Smooth muscle cell of the brain vasculature (primary cell): ENCODE results near the gene ANXA11.

Experiments used
- DNase-seq: peaks from one replicate; pipeline ENCODE4 v3.0.0-alpha.2; 2012; ENCODE audit warnings: low read depth, low spot score

The ANXA11 gene

DNA sequence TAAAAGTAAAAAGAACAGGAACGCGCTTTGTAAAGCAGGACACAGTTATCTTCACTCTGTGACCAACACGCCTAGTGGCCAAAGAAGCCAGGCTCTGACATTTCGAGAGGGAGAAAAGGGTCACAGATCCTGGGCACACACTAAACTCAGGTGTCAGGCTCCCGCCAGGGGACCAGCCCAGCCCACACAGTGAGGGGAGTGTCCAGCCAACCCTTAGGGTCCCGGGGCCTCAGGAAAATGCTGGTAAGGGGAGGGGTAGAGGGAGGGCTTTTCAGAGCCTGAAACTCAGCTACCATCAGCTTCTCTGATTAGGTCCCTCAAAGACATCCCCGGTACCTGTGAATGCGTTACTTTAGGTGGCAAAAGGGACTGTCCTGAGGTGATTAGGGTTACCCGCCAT is 16.6 kb downstream of the ANXA11 start:
- DNase-seq, result no peak

- DNase-seq, result no peak
These were observed 17.6 kb downstream of the ANXA11 start for GRCh38 chr10:80187465-80188409.

GRCh38 chr10:80187060-80187459 is 18.3 kb downstream of the ANXA11 start:
- DNase-seq, result no peak

DNA sequence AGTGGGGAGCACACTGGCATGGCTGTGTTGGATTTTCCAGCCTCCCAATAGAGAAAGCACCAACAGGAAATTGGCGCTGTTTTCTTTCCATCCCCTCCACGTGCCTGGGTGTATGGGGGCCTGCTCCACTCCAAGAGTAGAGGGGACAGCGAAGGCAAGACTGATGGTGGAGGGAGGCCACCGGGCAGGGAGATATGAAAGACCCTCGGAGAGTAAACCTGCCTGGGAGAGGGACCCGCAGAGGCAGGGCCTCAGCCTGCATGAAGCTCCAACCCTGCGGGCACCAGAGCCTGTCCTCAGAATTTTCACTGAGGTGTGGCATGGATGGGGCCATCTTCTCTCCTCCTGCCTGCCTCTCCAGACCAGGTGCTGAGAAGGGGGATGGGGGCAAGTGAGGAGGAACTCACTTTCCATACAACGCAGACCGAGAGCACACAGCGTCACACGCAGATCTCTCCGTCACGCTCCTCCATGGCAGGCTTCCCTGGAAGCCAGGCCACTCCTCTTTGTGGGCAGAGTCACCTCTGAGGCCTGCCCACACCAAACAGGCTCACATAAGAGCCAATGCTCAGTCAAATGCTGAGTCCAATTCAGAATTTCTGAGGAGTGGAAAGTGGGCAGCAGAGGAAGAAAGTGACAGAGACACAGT is 18.8 kb downstream of the ANXA11 start:
- no peak for DNase-seq

GRCh38 chr10:80185578-80186299 is 19.6 kb downstream of the ANXA11 start:
- no peak for DNase-seq

DNA sequence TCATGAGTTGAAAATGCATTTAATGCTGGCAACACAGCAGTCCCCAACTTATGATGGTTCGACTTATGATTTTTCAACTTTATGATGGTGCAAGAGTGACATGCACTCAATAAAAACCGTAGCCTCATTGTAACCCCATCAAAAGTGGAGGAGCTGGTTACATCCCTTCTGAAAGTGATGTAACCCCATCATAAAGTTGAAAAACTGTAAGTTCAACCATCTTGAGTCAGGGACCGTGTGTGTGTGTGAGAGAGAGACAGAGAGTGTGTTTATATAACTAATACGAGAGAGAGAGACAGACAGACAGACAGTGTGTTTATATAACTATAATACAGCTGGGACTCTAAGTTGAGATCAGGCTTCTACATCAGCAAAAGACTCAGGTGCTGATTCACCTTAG is 21.0 kb downstream of the ANXA11 start:
- no peak for DNase-seq

DNA sequence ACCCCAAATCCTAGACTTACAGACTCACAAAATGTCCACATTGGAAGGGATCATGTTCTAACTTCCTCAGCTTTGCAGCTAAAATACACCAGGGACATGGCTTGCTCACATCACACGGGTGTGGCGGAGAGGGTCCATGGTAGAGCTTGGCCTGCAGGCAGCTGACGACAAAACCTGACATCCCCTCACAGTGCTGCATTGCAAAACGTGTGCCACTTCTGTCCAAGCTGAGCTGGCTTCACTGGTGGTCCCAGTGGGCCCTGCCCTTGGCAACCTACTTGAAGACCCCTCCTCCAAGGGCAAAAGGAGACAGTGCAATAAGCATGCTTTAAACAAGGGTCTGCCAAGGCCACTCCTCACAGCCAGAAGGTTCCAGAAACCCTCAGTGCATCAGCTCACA is 21.9 kb downstream of the ANXA11 start:
- DNase-seq, result no peak

- DNase-seq, result no peak
These were observed 22.4 kb downstream of the ANXA11 start for GRCh38 chr10:80182986-80183385.

DNA sequence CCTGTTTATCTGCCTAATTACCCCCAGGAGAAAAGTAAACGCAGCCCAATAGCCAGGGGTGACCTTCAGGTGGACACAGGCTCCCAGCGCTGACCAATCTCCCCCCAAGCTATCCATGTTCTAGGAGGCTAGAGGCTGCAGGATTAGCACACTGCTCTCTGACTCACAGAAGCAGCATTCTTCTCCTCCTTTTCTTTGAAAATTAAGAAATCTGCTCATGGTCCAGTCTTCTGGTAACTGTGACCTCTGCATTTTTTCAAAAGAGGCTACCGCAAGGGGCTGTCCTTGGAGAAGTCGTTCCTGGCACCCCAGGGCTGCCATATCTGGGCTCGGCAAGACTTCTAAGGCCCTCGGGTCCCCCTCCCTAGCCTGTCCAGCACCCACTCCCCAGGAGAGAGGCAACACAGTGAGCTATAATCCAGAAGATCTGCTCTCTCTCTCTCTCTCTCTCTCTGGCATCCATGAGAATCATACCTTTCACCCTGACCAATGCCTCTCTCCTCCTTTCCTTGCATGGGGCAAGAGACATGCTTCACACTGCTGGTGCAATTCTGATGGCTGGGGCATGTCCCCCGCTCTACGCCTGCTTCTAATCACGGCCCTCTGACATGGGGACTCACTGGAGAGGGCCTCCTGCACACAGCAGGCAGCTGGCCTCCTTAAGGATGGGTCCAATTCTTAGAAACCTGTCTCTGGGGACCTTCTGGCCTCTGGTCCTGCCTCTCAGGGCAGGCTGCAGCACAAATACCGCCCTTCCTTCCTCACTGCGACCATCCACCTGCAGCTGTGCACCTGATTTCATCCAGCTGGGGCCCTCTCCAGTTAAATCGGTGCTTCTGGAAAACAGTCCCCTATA is 27.3 kb downstream of the ANXA11 start:
- no peak for DNase-seq

DNA sequence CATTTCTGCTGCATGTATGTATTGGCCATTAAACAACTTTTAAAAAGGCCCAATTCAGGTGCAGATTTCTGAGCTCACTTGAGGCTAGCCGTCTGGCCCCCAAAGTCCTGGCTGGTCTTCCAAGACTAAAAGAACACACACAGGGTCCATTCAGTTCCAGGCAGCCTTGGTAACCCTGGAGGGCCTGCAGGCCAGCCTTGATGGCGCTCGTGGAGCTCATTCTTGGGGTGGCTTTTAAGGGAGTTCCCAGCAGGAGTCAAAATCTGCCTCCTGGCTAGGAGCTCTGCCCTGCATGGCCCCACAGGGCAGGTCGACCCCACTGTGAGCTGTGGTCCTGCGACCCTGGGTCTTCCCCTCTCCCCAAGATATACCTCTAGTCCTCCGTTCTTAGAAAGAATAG is 28.8 kb downstream of the ANXA11 start:
- DNase-seq, result no peak

DNA sequence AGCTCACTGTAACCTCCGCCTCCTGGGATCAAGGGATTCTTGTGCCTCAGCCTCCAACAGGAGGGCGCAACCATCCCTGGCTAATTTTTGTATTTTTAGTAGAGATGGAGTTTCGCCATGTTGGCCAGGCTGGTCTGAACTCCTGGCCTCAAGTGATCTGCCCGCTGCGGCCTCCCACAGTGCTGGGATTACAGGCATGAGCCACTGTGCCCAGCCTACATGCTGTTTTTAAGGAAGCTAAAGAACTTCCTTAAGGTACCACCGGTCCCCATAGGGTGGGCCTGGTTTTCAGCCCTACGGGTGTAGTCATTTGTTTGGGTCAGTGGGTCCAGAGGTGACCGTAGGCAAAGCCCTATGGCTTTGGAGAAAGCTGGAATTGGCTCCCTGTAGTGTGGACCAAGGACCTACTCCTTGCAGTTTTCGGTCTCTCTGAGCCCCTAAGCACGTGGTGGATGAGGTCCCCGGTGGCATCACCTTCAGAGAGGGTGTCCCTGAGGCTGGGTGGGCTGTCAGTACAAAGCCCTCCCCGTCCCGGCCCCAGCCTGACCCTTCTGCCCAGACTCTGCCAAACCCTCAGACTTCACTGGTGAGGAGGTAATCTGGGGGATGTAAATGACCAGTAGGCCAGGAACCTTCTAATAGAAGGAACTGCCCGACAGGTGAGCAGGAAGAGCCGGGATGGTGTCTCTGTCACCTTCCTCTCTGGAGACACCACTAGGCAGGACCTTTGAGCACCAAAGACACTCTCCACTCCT is 30.5 kb downstream of the ANXA11 start:
- DNase-seq, result no peak

- DNase-seq, result no peak
These were observed 31.9 kb downstream of the ANXA11 start for GRCh38 chr10:80173466-80173865.

DNA sequence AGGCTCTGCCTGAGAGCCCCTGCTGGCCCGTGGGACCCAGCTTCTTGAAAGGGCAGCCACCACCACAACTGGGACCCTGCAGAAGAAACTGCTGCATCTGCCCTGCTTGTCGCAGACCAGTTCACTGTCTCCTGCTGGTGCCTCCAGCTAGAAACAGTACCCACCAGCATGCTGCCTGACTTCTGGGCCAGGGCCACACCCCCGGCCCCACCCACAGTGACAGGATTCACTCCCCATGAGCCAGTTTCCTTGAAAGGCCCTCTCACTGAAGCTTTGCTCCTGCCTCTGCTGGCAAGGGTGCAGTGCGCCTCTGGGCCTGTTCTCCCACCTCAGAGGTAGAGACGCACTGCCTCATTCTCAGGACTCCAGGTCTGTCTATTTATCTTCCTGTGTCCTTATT is 32.4 kb downstream of the ANXA11 start:
- DNase-seq, result no peak

GRCh38 chr10:80171248-80171660 is 34.1 kb downstream of the ANXA11 start:
- DNase-seq, result no peak

DNA sequence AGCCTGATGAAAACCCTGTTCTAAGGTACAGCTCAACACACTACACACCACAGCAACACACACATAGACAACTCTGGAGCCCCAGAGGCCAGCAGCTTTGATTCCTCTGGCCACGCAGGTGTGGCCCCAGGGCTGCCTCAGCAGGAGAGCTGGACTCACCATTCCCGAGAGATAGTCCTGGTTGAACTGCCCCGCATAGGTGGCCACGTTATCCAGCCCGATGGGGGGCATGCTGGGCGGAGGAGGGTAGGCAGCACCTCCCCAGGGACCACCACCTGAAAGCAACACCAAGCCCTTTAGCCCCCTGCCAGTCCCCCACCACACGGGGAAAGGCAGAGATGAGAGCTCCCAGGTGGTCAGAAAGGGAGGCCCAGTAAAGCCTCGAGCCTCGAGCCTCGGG is 34.7 kb downstream of the ANXA11 start:
- DNase-seq, result no peak

GRCh38 chr10:80170026-80170425 is 35.3 kb downstream of the ANXA11 start:
- no peak for DNase-seq

DNA sequence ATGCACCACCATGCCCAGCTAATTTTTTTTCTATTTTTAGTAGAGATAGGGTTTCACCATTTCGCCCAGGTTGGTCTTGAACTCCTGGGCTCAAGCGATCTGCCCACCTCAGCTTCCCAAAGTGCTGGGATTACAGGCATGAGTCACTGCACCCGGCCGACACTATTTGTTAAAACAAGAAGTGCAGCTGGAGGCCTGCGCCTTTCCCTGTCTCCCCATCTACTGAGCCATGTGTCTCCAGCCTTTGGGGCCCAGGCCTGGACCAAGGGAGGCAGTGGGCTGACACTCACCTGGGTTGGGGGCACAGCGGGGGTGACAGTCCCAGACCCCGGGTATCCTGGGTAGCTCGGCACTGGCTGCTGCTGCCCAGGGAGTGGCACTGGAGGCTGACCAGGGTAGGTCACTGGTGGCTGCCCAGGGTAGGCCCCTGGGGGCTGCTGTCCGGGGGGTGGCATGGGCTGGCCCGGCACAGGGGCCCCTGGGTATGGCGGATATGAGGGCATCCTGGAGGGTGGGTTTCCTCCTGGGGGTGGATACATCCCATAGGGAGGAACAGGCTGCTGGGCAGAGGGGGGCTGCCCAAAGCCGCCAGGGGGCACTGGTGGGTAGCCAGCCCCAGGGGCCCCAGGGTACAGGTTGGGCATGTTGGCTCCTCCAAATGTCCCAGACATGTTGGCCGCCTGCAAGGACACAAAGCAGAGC is 36.5 kb downstream of the ANXA11 start:
- DNase-seq, result no peak

GRCh38 chr10:80168162-80168511 is 37.2 kb downstream of the ANXA11 start:
- DNase-seq, result no peak

DNA sequence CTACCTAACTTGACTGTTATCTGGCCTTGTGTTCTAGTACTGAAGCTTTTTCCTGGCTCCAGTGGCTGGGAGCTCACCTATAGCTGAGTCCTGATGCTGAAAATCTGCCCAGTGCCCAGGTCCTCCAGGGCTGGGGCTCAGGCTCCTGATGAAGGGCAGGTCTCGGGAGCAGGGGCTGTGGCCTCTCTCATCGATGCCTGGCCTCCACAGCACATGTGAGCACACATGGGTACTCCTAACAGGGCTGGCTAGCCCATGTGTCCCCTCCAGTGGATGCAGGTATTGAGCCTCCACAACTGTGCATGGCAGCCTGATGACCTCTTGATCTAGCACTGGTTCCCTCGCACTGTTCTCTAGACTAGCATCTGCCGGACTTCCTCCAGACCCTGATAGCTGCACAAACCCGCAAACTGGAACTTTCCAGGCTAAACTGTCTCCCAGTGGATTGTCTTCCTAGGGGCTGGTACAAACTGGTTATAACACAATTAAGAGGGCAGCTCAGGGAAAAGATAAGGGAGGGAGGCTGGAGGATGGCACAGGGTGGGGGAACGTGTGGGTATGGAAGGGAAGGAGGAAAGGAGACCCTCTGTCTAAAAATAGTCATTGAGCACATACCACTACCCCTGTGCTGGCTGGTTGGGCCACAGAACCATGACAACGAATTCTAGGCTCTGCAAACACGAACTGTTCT is 37.7 kb downstream of the ANXA11 start:
- DNase-seq, result no peak
